Measurements from ENCODE around the gene MARK3. TPM values are rescaled to one million over a fixed set of nuclear protein-coding genes. Genes with fewer than 3 reads are reported as not detected.
A peak's percentile ranks its signal among the peaks of the same experiment; 100 is the strongest.

The MARK3 gene
- total and polyA plus RNA-seq, 2 donors (not counting 1 experiment from before 2014, with no cell fraction given), result 73.0 to 142 TPM

GRCh38 chr14:103512701-103513611, 127.7 kb downstream of the MARK3 start:
- ChIA-PET CTCF (interaction anchor here (3.0 kb wide), 1 partner anchor 12 kb away, joined by 18 read pairs; no protein-coding TSS in a partner anchor), POLR2A (no interaction called here)
- no peak overlapping the region for H3K27ac ChIP-seq (ENCODE audit: low read length in 2 of 2)
- H3K27me3 ChIP-seq (replicated peaks in 1 of 4; ENCODE audit: control extremely low read depth in 1 of 4, control insufficient read depth in 3 of 4, insufficient read depth in 4 of 4, low read length in 3 of 4), result no peaks in the 10 kb centered on the region
- H3K4me1 ChIP-seq (ENCODE audit: control insufficient read depth in 2 of 2, insufficient read depth in 2 of 2, low read length in 2 of 2), result no peaks in the 10 kb centered on the region
- H3K79me2 ChIP-seq (ENCODE audit: control insufficient read depth, insufficient read depth, low read length), result no peaks in the 10 kb centered on the region
- no peak for DNase-seq
- 92% methylated on average over 23 of the region's 25 CpGs for WGBS (ENCODE audit: insufficient coverage)
- no peak overlapping the region for H3K4me2 ChIP-seq (replicated peaks; ENCODE audit: low read depth, low read length, poor library complexity, severe bottlenecking)
- no peak overlapping the region for H3K9ac ChIP-seq (ENCODE audit: low read length)
- H3K36me3 ChIP-seq (replicated peaks in 1 of 2; ENCODE audit: control extremely low read depth in 1 of 2, control insufficient read depth in 1 of 2, extremely low read depth in 1 of 2, insufficient read depth in 2 of 2, low read length in 1 of 2), result peaks cover 0 to 3% of the 10 kb centered on the region in 2 experiments
- H3K4me3 ChIP-seq (ENCODE audit: control extremely low read depth in 1 of 5, extremely low read depth in 1 of 5, insufficient read depth in 1 of 5, low read depth in 2 of 5, low read length in 4 of 5), result no peak overlapping the region
- intact Hi-C loops (cut with micrococcal nuclease), result no loop called here
- H4K20me1 ChIP-seq (ENCODE audit: control insufficient read depth, insufficient read depth, low read length, poor library complexity, severe bottlenecking), result no peaks in the 10 kb centered on the region
- no peaks in the 10 kb centered on the region for H3K9me3 Mint-ChIP-seq (ENCODE audit: insufficient read depth)
- peak overlapping the region; percentile 26 for H3K27ac Mint-ChIP-seq
- no peak for ATAC-seq (ENCODE audit: low read depth)
- no peaks in the 10 kb centered on the region for H3K27me3 Mint-ChIP-seq
- no peak overlapping the region for H2AFZ ChIP-seq (ENCODE audit: insufficient read depth, low read depth, low read length, poor library complexity, severe bottlenecking)
- TF ChIP-seq, protein P1, sequence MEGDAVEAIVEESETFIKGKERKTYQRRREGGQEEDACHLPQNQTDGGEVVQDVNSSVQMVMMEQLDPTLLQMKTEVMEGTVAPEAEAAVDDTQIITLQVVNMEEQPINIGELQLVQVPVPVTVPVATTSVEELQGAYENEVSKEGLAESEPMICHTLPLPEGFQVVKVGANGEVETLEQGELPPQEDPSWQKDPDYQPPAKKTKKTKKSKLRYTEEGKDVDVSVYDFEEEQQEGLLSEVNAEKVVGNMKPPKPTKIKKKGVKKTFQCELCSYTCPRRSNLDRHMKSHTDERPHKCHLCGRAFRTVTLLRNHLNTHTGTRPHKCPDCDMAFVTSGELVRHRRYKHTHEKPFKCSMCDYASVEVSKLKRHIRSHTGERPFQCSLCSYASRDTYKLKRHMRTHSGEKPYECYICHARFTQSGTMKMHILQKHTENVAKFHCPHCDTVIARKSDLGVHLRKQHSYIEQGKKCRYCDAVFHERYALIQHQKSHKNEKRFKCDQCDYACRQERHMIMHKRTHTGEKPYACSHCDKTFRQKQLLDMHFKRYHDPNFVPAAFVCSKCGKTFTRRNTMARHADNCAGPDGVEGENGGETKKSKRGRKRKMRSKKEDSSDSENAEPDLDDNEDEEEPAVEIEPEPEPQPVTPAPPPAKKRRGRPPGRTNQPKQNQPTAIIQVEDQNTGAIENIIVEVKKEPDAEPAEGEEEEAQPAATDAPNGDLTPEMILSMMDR (IDR thresholded peaks at IDR 0.05), result no peak
- TF ChIP-seq EZH2 (IDR thresholded peaks at IDR 0.05; ENCODE audit: borderline replicate concordance, insufficient read depth, low read depth, low read length, poor library complexity, severe bottlenecking), result no peak
- no peaks in the 10 kb centered on the region for H3K4me1 Mint-ChIP-seq
- H3K9me3 ChIP-seq (ENCODE audit: control extremely low read depth in 1 of 3, control insufficient read depth in 2 of 3, insufficient read depth in 1 of 3, low read length in 2 of 3), result no peaks in the 10 kb centered on the region
- no peak overlapping the region for H3K4me3 Mint-ChIP-seq

Measured in B cell (primary cell).